HCT116 (cell line): ENCODE measurements around the gene RUBCN. TPM values are rescaled to one million over a fixed set of nuclear protein-coding genes. Genes with fewer than 3 reads are reported as not detected.
"Not testable (repeated sequence)": the region's sequence is repeated elsewhere in the genome, so short reads cannot be mapped to it uniquely, and the experiment has no call there.

Experiments
- ATAC-seq: fragments of 200-7000 bp; cut with Tn5 transposase; 2 replicates; pipeline ENCODE4 v1.9.1; 2020; ENCODE audit warnings: mild to moderate bottlenecking, moderate library complexity
- BruUV-seq: library from RNA; stranded (reverse); fragments of 400-500 nt; replicated peaks from 2 replicates; lab custom pipeline; 2021; lab: Mats Ljungman, UMichigan
- CTCF ChIA-PET: fragments of 300-600 bp; sonication (Branson Sonifier 250); formaldehyde crosslinking; loops from one replicate; lab custom pipeline; 2021; ENCODE audit warnings: antibody characterized with exemption; lab: Charles Lee
- POLR2A ChIA-PET: fragments of 300-600, 350-600 bp; sonication (Branson Sonifier 250); formaldehyde crosslinking; loops from one replicate; lab custom pipeline; 2021; ENCODE audit warnings: antibody characterized with exemption; lab: Charles Lee
- RAD21 ChIA-PET, 2 experiments: fragments of 300-600 bp; sonication (Branson Sonifier 250); formaldehyde crosslinking; loops; one replicate each; lab custom pipeline; 2023; ENCODE audit warnings: low total read pairs in 2 of 2; ENCODE audit not compliant: uncharacterized antibody in 2 of 2, unreplicated experiment in 2 of 2, low non-redundant PET in 1 of 2; lab: Charles Lee
- DNase-seq: peaks from one replicate; pipeline ENCODE4 v3.0.0-alpha.2; 2010; ENCODE audit warnings: low read depth, low spot score
- H2AFZ ChIP-seq: fragments of 200-600 bp; shearing (Covaris generic), sonication (generic); 2 replicates; pipeline ENCODE4 v1.6.1; 2017; ENCODE audit warnings: low read depth, mixed run types, mixed read lengths, antibody characterized with exemption, low read length; ENCODE audit not compliant: poor library complexity, severe bottlenecking
- H3K27ac ChIP-seq: 2 replicates; pipeline ENCODE4 v1.5.1; 2012; ENCODE audit warnings: low read depth, low read length
- H3K27me3 ChIP-seq: fragments of 200-600 bp; sonication (generic); 2 replicates; pipeline ENCODE4 v1.6.1; 2016; ENCODE audit warnings: mixed run types, low read length, mixed read lengths; ENCODE audit not compliant: insufficient read depth
- H3K36me3 ChIP-seq, 2 experiments: fragments of 200-500 bp in 1 of 2; fragments of 200-600 bp in 1 of 2; sonication (Bioruptor generic) in 1 of 2; sonication (generic) in 1 of 2; 2 replicates each; pipeline versions ENCODE4 v1.5.1 to v1.6.1; 2014 to 2016; ENCODE audit warnings: low read length in 2 of 2, inconsistent platforms in 1 of 2, mixed read lengths in 1 of 2, mixed run types in 1 of 2; ENCODE audit not compliant: insufficient read depth in 2 of 2, control insufficient read depth in 1 of 2
- H3K4me1 ChIP-seq, 2 experiments: fragments of 200-600 bp in 1 of 2; sonication (generic) in 1 of 2; 2 replicates each; pipeline versions ENCODE4 v1.5.1 to v1.6.1; 2012 to 2017; ENCODE audit warnings: low read length in 2 of 2, inconsistent platforms in 1 of 2, mild to moderate bottlenecking in 1 of 2, mixed read lengths in 1 of 2, mixed run types in 1 of 2, moderate library complexity in 1 of 2; ENCODE audit not compliant: insufficient read depth in 2 of 2, control insufficient read depth in 1 of 2
- H3K4me2 ChIP-seq: fragments of 200-600 bp; sonication (generic); 2 replicates; pipeline ENCODE4 v1.6.1; 2017; ENCODE audit warnings: mixed run types, low read length, mixed read lengths
- H3K4me3 ChIP-seq, 2 experiments: fragments of 200-600 bp in 1 of 2; sonication (generic) in 1 of 2; replicated peaks in 1 of 2; 2 replicates each; pipeline ENCODE4 v1.5.1; 2011 to 2016; ENCODE audit warnings: low read length in 2 of 2, control low read depth in 1 of 2, low read depth in 1 of 2, mild to moderate bottlenecking in 1 of 2, mixed read lengths in 1 of 2, mixed run types in 1 of 2
- H3K79me2 ChIP-seq: fragments of 200-600 bp; sonication (generic); 2 replicates; pipeline ENCODE4 v1.6.1; 2017; ENCODE audit warnings: mild to moderate bottlenecking, mixed run types, low read length, moderate library complexity, mixed read lengths; ENCODE audit not compliant: insufficient read depth
- H3K9ac ChIP-seq: fragments of 200-600 bp; sonication (generic); 2 replicates; pipeline ENCODE4 v1.6.1; 2016; ENCODE audit warnings: low read length, mixed read lengths
- H3K9me2 ChIP-seq: fragments of 200-600 bp; sonication (generic), shearing (Covaris generic); 2 replicates; pipeline ENCODE4 v1.6.1; 2017; ENCODE audit warnings: mixed run types, mild to moderate bottlenecking, moderate library complexity; ENCODE audit not compliant: insufficient read depth
- H3K9me3 ChIP-seq, 2 experiments: fragments of 200-500 bp in 1 of 2; fragments of 200-600 bp in 1 of 2; sonication (Bioruptor generic) in 1 of 2; sonication (generic) in 1 of 2; 2 replicates each; pipeline ENCODE4 v1.6.1; 2014 to 2017; ENCODE audit warnings: low read length in 2 of 2, mixed read lengths in 2 of 2, inconsistent platforms in 1 of 2, low read depth in 1 of 2, mild to moderate bottlenecking in 1 of 2, mixed run types in 1 of 2, moderate library complexity in 1 of 2; ENCODE audit not compliant: control insufficient read depth in 1 of 2, insufficient read depth in 1 of 2
- H4K20me1 ChIP-seq: fragments of 200-600 bp; sonication (generic), shearing (Covaris generic); 2 replicates; pipeline ENCODE4 v1.6.1; 2017; ENCODE audit warnings: mixed run types, mild to moderate bottlenecking, moderate library complexity; ENCODE audit not compliant: insufficient read depth
- ATF3 ChIP-seq: IDR thresholded peaks from 2 replicates; pipeline ENCODE4 v1.6.1; 2012
- CBX3 ChIP-seq: IDR thresholded peaks from 2 replicates; pipeline ENCODE4 v1.6.1; 2012; ENCODE audit warnings: low read depth
- CEBPB ChIP-seq: IDR thresholded peaks from 2 replicates; pipeline ENCODE4 v1.6.1; 2012; ENCODE audit warnings: low read depth
- EGR1 ChIP-seq: IDR thresholded peaks from 2 replicates; pipeline ENCODE4 v1.6.1; 2012; ENCODE audit warnings: low read depth
- ELF1 ChIP-seq: IDR thresholded peaks from 2 replicates; pipeline ENCODE4 v1.6.1; 2012; ENCODE audit warnings: low read depth, borderline replicate concordance
- EZH2phosphoT487 ChIP-seq: fragments of 200-600 bp; IDR thresholded peaks from 2 replicates; pipeline ENCODE4 v1.6.1; 2018; ENCODE audit warnings: antibody characterized with exemption, borderline replicate concordance
- JUND ChIP-seq: IDR thresholded peaks from 2 replicates; pipeline ENCODE4 v1.6.1; 2012
- POLR2A ChIP-seq: IDR thresholded peaks from 2 replicates; pipeline ENCODE4 v1.7.0; 2011; ENCODE audit warnings: borderline replicate concordance; ENCODE audit not compliant: insufficient read depth, insufficient read length; ENCODE audit errors: extremely low read depth
- POLR2AphosphoS5 ChIP-seq: IDR thresholded peaks from 2 replicates; pipeline ENCODE4 v1.6.1; 2011; ENCODE audit warnings: mild to moderate bottlenecking, low read depth, low read length, moderate library complexity
- RAD21 ChIP-seq: IDR thresholded peaks from 2 replicates; pipeline ENCODE4 v1.6.1; 2012; ENCODE audit warnings: low read depth, mild to moderate bottlenecking
- REST ChIP-seq: IDR thresholded peaks from 2 replicates; pipeline ENCODE4 v1.6.1; 2012; ENCODE audit warnings: low read depth
- SP1 ChIP-seq: IDR thresholded peaks from 2 replicates; pipeline ENCODE4 v1.6.1; 2012; ENCODE audit warnings: low read depth
- SRF ChIP-seq: IDR thresholded peaks from 2 replicates; pipeline ENCODE4 v1.6.1; 2012; ENCODE audit warnings: low read depth
- ZFX ChIP-seq: fragments of 450-650 bp; IDR thresholded peaks from 2 replicates; pipeline ENCODE4 v1.6.1; 2017
- ZNF274 ChIP-seq: fragments of 200-500 bp; sonication (Bioruptor generic); IDR thresholded peaks from 2 replicates; pipeline ENCODE4 v1.6.1; 2014; ENCODE audit warnings: mild to moderate bottlenecking, low read depth, low read length, inconsistent platforms
- intact Hi-C: fragments of 100-400 bp; cut with micrococcal nuclease; formaldehyde crosslinking; loops from 2 replicates; pipeline ENCODE4 v1.10.0; 2022
- total RNA-seq: library from RNA; stranded (reverse); gene quantifications from one replicate; pipeline ENCODE4 v1.2.1, GENCODE V29; 2021; ENCODE audit not compliant: unreplicated experiment

RUBCN gene
- total RNA-seq, 1 experiment from 2014 or later: 21.4 TPM

GRCh38 chr3:197670361-197670760, 66.3 kb downstream of the RUBCN start (continued):
- TF ChIP-seq ZNF274 (no peak), SRF (no peak), RAD21 (no peak), POLR2A (no peak), JUND (no peak), ZFX (no peak), ATF3 (no peak), CEBPB (no peak), CBX3 (no peak), ELF1 (no peak), EGR1 (no peak)

GRCh38 chr3:197667968-197668367, 68.7 kb downstream of the RUBCN start:
- no peaks in the 10 kb centered on the region for H3K4me1 ChIP-seq
- no peak for ATAC-seq
- POLR2A ChIA-PET: no interaction called here

GRCh38 chr3:197667293-197667692, 69.4 kb downstream of the RUBCN start:
- H3K4me3 ChIP-seq, H2AFZ ChIP-seq, H3K9ac ChIP-seq, H3K27ac ChIP-seq, H3K27me3 ChIP-seq, BruUV-seq, H3K36me3 ChIP-seq, POLR2A ChIA-PET, DNase-seq, RAD21 ChIA-PET, H3K9me3 ChIP-seq, H3K79me2 ChIP-seq, H3K4me2 ChIP-seq, H3K9me2 ChIP-seq, ATAC-seq, H3K4me1 ChIP-seq, intact Hi-C loops, H4K20me1 ChIP-seq: not testable (repeated sequence)
- CTCF ChIA-PET: interaction anchor here (1.2 kb wide), 1 partner anchor 68 kb away, joined by 3 read pairs; no protein-coding TSS in a partner anchor

More at GRCh38 chr3:197667968-197668367, 68.7 kb downstream of the RUBCN start:
- no peaks in the 10 kb centered on the region for H3K79me2 ChIP-seq
- no peak overlapping the region for H3K4me2 ChIP-seq
- no peak overlapping the region for H3K27ac ChIP-seq
- H3K9me2 ChIP-seq: no peaks in the 10 kb centered on the region
- intact Hi-C loops: no loop called here
- no peaks in the 10 kb centered on the region for H3K27me3 ChIP-seq
- ChIA-PET CTCF (interaction anchor here (1.2 kb wide), 1 partner anchor 69 kb away, joined by 3 read pairs; no protein-coding TSS in a partner anchor), RAD21 (no interaction called here)
- no peak overlapping the region for H2AFZ ChIP-seq
- no peak overlapping the region for H3K4me3 ChIP-seq
- no peaks in the 10 kb centered on the region for H4K20me1 ChIP-seq
- TF ChIP-seq POLR2AphosphoS5 (no peak), ZNF274 (no peak), EZH2phosphoT487 (no peak), SP1 (no peak), REST (no peak)
- H3K9ac ChIP-seq: no peak overlapping the region
- no peaks in the 10 kb centered on the region for H3K9me3 ChIP-seq
- no peaks in the 10 kb centered on the region for H3K36me3 ChIP-seq
- no TSS peak for BruUV-seq
- no peak for DNase-seq
